ENCODE results near the gene SORCS3.

DNA sequence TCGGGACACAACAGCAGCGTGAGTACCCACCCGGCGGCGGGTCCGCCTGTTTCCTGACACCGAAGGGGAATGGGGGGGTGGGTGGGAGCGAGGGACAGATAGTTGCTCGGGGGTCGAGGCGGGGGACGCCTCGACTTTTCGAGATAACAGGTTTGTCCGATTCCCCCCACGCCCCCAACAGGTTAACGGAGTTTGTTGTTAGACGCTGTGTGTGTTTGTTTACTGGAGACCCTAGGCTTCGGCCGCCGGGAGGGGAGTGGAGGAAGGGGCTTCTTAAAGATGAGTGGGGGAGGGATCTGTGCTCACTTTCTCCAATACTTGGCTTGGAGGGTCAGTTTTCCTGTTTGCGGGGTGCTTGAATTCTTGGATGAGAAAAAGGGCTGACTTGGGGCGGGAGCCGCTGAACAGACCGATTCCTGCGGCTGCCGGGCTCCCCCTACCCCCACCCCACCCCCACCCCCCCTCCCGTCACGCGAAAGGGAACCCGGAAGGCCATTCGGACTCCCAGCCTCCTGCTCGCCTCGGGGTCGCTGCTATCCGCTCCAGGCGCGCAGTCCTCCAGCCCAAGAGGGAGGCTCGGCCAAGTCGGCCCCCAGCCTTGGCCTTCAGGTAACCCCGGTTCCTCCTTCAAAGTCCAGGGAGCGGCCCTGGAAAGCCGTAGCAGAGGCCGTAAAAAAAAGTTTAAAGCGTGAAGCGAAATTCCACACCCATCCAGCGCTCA lies 1.0 kb downstream of the SORCS3 start:
- TF ChIP-seq, protein P1, sequence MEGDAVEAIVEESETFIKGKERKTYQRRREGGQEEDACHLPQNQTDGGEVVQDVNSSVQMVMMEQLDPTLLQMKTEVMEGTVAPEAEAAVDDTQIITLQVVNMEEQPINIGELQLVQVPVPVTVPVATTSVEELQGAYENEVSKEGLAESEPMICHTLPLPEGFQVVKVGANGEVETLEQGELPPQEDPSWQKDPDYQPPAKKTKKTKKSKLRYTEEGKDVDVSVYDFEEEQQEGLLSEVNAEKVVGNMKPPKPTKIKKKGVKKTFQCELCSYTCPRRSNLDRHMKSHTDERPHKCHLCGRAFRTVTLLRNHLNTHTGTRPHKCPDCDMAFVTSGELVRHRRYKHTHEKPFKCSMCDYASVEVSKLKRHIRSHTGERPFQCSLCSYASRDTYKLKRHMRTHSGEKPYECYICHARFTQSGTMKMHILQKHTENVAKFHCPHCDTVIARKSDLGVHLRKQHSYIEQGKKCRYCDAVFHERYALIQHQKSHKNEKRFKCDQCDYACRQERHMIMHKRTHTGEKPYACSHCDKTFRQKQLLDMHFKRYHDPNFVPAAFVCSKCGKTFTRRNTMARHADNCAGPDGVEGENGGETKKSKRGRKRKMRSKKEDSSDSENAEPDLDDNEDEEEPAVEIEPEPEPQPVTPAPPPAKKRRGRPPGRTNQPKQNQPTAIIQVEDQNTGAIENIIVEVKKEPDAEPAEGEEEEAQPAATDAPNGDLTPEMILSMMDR (IDR thresholded peaks at IDR 0.05): no peak
- TF ChIP-seq POLR2A (IDR thresholded peaks at IDR 0.05; ENCODE audit: low read depth) (no peak), POLR2AphosphoS5 (IDR thresholded peaks at IDR 0.05) (no peak)

Data from esophagus muscularis mucosa (tissue), 3 donors.